ENCODE measurements around the gene CCDC74A.
"Not testable (repeated sequence)": the region's sequence is repeated elsewhere in the genome, so short reads cannot be mapped to it uniquely, and the experiment has no call there.

CCDC74A gene

GRCh38 chr2:131534317-131534672 is 6.6 kb downstream of the CCDC74A start:
- not testable (repeated sequence) for H3K27ac ChIP-seq, H3K27me3 ChIP-seq, H3K9ac ChIP-seq, H3K9me3 ChIP-seq, H4K20me1 ChIP-seq, H3K4me1 ChIP-seq, H3K4me2 ChIP-seq, H3K4me3 ChIP-seq, H3K36me3 ChIP-seq

- H3K4me2 ChIP-seq, H3K4me1 ChIP-seq, H3K4me3 ChIP-seq, H3K36me3 ChIP-seq, H4K20me1 ChIP-seq, H3K9me3 ChIP-seq, H3K27me3 ChIP-seq, H3K27ac ChIP-seq, H3K9ac ChIP-seq: not testable (repeated sequence)
Measured at GRCh38 chr2:131534965-131535364, 7.3 kb downstream of the CCDC74A start.

- no peaks in the 10 kb centered on the region for H3K36me3 ChIP-seq
- TF ChIP-seq Cebpa-rat (IDR thresholded peaks at IDR 0.05): no peak
- H3K9ac ChIP-seq: no peak overlapping the region
- no peaks in the 10 kb centered on the region for H4K20me1 ChIP-seq
- H3K27ac ChIP-seq: no peak overlapping the region
- H3K27me3 ChIP-seq: no peaks in the 10 kb centered on the region
- H3K9me3 ChIP-seq: no peaks in the 10 kb centered on the region
- H3K4me1 ChIP-seq: no peaks in the 10 kb centered on the region
- H3K4me2 ChIP-seq: no peak overlapping the region
- no peak overlapping the region for H3K4me3 ChIP-seq
Measured at GRCh38 chr2:131535526-131535925, 7.8 kb downstream of the CCDC74A start.

DNA sequence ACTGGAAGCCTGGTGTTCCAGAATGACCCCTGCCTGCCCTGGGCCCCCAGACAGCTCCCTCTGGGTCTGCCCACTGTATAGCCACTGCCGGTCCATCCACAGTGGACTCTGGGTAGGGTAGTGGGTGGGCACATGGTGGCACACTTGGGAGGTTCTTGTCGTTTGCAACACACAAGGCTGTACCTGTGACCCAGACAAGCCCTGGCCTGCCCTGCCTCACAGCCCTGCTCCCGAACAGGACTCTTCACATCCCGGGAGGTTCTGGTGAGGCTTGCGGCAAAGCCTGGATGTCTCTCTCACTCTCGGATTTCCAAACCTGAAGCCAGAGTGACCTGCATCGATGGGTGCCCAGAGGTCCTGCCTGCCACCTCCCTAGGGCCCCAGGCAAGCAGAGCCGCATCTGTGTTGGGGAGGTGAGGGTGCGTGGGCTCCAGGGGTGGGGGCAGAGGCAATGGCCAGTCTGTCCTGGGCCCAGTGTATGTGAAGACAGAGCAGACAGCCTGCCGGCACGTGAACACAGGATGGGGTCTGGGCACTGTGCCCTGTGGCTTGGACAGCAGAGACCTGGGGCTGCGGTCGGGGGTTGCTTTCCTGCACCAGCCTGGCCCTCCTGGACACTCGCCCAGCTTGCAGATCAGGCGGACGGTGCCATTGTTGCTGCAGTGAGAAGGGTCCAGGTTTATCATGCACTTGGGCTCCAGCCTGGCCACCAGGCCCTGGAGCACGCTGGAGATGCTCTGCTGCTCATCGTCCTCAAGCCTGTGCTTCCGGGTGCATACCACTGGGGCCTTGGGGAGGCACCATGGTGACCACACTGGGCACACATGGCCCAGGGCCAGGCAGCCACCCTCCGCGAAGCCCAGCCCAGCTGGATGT is 8.5 kb downstream of the CCDC74A start:
- H3K4me1 ChIP-seq, H3K27me3 ChIP-seq, H3K36me3 ChIP-seq, H3K4me3 ChIP-seq, H3K4me2 ChIP-seq, H4K20me1 ChIP-seq, H3K9me3 ChIP-seq, H3K9ac ChIP-seq, H3K27ac ChIP-seq: not testable (repeated sequence)

DNA sequence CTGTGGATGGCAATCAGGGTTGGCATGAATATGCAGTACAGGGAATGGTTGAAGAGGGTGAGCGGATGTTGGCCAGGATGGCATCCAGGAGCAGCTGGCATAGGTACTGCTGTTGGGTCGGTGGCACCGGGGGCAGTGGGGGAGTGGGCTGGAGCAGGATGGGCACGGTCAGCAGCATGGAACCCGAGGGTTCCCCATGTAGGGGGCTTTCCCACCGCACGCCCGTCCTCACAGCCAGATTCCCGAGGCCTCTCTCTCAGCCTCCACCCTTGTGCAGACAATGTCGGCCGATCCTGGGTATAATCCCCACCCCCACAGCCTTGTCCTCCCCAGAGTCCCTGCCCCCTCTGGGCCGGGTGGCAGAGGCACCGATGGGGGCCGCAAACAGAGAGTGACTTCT is 9.2 kb downstream of the CCDC74A start:
- not testable (repeated sequence) for H3K4me3 ChIP-seq, H3K36me3 ChIP-seq, H3K27ac ChIP-seq, H3K27me3 ChIP-seq, H3K4me2 ChIP-seq, H3K9ac ChIP-seq, H3K9me3 ChIP-seq, H4K20me1 ChIP-seq, H3K4me1 ChIP-seq

DNA sequence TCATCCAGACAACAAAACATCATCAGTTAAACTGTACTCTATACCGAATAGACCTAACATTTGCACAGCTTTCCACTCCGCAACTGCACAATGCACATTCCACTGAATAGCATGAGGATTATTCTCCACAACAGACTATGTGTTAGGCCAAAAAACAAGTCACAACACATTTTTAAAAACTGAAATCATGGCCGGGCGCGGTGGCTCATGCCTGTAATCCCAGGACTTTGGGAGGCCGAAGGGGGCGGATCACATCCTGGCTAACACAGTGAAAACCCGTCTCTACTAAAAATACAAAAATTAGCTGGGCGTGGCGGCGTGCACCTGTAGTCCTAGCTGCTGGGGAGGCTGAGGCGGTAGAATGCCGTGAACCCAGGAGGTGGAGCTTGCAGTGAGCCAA is 11.2 kb downstream of the CCDC74A start:
- not testable (repeated sequence) for H3K27ac ChIP-seq, H3K4me1 ChIP-seq, H3K9me3 ChIP-seq, H4K20me1 ChIP-seq, H3K4me3 ChIP-seq, H3K27me3 ChIP-seq, H3K36me3 ChIP-seq, H3K9ac ChIP-seq, H3K4me2 ChIP-seq

DNA sequence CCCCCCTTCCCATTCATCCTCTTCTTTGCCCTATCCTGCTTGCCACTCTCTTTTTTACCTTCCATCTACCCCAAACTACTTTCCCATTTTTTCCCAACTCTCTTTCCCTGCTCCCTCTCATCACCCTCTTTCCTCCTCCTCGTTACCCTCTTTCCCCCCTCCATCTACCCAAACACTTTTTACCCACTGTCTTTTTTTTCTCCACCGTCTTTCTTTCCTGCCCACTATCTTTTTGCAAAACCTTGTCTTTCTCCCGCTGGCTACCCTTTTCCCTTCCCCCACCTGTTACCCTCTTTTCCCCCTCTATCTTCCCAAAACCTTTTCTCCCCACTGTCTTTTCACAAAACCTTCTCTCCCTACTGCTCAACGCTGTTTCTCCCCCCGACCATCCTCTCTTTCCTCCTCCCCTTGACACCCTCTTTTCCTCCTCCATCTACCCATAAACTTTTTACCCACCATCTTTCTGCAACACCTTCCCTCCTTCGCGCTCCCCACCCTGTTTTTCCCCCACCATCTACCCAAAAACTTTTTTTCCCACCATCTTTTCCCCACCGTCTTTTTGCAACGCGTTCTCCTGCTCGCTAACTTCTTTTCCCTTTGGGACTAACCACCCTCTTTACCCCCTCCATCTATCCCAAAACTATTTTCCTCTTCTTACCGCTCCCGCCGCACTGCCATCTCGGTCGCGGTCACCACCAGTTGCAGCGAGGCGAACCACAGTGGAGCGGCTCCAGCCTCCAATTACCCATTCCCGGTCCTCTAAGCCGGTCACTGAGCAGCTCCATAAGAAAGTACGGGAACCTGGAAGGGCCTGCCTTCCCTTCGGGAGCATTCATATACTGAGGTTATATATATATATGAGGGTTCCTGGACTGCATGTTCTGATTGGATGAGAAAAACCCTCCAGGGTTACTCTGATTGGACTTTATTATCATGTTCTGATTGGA is 15.0 kb downstream of the CCDC74A start:
- Histone ChIP-seq H3K9ac (no peak overlapping the region), H3K27me3 (no peaks in the 10 kb centered on the region), H3K36me3 (no peaks in the 10 kb centered on the region), H3K4me2 (no peak overlapping the region), H4K20me1 (no peaks in the 10 kb centered on the region), H3K4me1 (no peaks in the 10 kb centered on the region), H3K27ac (no peak overlapping the region), H3K9me3 (0 out of 2 replicates have a peak, but pooled peaks cover 3% of the 10 kb centered on the region), H3K4me3 (no peak overlapping the region)
- TF ChIP-seq Cebpa-rat (IDR thresholded peaks at IDR 0.05): no peak

- TF ChIP-seq Cebpa-rat (IDR thresholded peaks at IDR 0.05): no peak
- Histone ChIP-seq H3K9ac (no peak overlapping the region), H4K20me1 (no peaks in the 10 kb centered on the region), H3K4me2 (no peak overlapping the region), H3K4me3 (no peak overlapping the region), H3K27me3 (no peaks in the 10 kb centered on the region), H3K9me3 (0 out of 2 replicates have a peak, but pooled peaks cover 3% of the 10 kb centered on the region), H3K4me1 (no peaks in the 10 kb centered on the region), H3K36me3 (no peaks in the 10 kb centered on the region), H3K27ac (no peak overlapping the region)
Measured at GRCh38 chr2:131543385-131543891, 15.8 kb downstream of the CCDC74A start.

- H3K36me3 ChIP-seq, H3K9ac ChIP-seq, H3K4me2 ChIP-seq, H3K9me3 ChIP-seq, H3K27me3 ChIP-seq, H4K20me1 ChIP-seq, H3K27ac ChIP-seq, H3K4me3 ChIP-seq, H3K4me1 ChIP-seq: not testable (repeated sequence)
Measured at GRCh38 chr2:131544006-131544812, 16.5 kb downstream of the CCDC74A start.

DNA sequence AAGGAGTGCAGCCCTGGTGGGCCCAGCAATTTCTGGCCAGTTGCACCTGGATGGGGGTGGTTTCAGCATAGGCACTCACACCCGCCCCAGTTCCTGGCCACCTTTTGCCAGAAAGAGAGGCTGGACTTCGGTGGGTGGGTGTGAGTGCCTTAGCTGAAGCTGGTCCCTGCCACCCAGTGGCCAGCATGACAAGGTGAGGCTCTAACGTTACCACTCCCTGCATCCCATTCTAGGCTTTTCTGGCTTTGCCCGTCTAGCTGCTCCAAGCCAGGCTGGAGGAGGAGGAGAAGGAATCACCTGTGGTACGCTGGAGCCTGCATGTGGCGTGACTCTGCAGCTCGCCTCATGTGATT is 17.1 kb downstream of the CCDC74A start:
- H4K20me1 ChIP-seq, H3K4me2 ChIP-seq, H3K27me3 ChIP-seq, H3K9me3 ChIP-seq, H3K4me3 ChIP-seq, H3K36me3 ChIP-seq, H3K9ac ChIP-seq, H3K4me1 ChIP-seq, H3K27ac ChIP-seq: not testable (repeated sequence)

Data from BLaER1 (cell line).